Breast epithelium (tissue), 3 donors: ENCODE measurements around the gene KLK4.

Source experiments
- POLR2AphosphoS5 ChIP-seq, 3 donors: sonication (generic); formaldehyde crosslinking; IDR thresholded peaks; one replicate each; pipeline ENCODE4 v1.6.1; 2017; ENCODE audit warnings: antibody characterized with exemption in 3 of 3
- TF ChIP-seq, protein P1 (sequence below), 3 donors: fragments of 450-650 bp; IDR thresholded peaks; one replicate each; pipeline ENCODE4 v1.5.1; 2016 to 2017; ENCODE audit warnings: antibody characterized with exemption in 3 of 3, mild to moderate bottlenecking in 3 of 3, moderate library complexity in 3 of 3

GRCh38 chr19:50870417-50871089 is 40.6 kb downstream of the KLK4 start:
- TF ChIP-seq, protein P1, sequence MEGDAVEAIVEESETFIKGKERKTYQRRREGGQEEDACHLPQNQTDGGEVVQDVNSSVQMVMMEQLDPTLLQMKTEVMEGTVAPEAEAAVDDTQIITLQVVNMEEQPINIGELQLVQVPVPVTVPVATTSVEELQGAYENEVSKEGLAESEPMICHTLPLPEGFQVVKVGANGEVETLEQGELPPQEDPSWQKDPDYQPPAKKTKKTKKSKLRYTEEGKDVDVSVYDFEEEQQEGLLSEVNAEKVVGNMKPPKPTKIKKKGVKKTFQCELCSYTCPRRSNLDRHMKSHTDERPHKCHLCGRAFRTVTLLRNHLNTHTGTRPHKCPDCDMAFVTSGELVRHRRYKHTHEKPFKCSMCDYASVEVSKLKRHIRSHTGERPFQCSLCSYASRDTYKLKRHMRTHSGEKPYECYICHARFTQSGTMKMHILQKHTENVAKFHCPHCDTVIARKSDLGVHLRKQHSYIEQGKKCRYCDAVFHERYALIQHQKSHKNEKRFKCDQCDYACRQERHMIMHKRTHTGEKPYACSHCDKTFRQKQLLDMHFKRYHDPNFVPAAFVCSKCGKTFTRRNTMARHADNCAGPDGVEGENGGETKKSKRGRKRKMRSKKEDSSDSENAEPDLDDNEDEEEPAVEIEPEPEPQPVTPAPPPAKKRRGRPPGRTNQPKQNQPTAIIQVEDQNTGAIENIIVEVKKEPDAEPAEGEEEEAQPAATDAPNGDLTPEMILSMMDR (IDR thresholded peaks at IDR 0.05), result no peak
- TF ChIP-seq POLR2AphosphoS5 (IDR thresholded peaks at IDR 0.05), result no peak
